ENCODE measurements around the gene CMTM4.

GRCh38 chr16:66731101-66731500 lies 34.6 kb upstream of the CMTM4 start:
- TF ChIP-seq CTCF (conservative IDR thresholded peaks at IDR 0.05; ENCODE audit: low read length): no peak
- no peak for TF ChIP-seq EZH2phosphoT487 (IDR thresholded peaks at IDR 0.05; ENCODE audit: borderline replicate concordance)
